ENCODE results near the gene TRMT44.
A peak's percentile ranks its signal among the peaks of the same experiment; 100 is the strongest.
"Not testable (repeated sequence)": the region's sequence is repeated elsewhere in the genome, so short reads cannot be mapped to it uniquely, and the experiment has no call there.

TRMT44 gene

DNA sequence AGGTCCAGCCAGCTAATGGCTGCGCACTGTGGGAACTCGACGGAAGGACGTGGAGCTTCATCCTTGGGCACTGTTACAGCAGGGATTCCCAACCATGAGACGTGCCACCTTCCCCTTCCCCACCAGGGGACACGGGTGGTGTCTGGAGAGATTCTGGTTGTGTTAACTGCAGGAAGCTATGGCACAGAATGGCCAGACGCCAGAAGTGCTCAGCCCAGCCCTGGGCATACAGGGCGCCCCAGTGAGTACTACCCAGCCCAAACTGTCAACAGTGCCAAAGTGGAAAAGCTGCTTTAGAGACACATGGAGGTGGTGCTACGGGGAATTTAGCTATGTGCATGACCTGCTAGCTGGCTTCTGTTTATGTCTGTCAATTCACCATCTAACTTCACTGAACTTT is 32.8 kb upstream of the TRMT44 start:
- no peak for DNase-seq

DNA sequence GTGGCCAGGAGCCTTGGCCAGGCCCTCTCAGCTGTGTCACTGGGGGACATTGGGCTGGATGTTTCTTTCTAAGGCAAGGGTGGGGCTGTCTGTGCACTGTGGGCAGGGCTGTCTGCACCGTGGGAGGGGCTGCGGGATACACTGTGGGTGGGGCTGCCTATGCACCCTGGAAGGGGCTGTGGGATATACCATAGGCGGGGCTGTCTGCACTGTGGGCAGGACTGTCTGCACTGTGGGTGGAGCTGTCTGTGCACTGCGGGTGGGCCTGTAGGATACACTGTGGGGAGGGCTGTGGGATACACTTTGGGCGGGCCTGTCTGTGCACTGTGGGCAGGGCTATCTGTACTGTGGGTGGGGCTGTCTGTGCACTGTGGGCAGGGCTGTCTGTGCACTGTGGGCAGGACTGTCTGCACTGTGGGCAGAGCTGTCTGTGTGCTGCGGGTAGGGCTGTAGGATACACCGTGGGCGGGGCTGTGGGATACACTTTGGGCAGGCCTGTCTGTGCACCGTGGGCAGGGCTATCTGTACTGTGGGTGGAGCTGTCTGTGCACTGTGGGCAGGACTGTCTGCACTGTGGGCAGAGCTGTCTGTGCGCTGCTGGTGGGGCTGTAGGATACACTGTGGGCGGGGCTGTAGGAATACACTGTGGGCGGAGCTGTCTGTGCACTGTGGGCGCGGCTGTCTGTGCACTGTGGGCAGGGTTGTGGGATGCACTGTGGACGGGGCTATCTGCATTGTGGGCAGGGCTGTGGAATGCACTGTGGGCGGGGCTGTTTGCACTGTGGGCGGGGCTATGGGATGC is 31.1 kb upstream of the TRMT44 start:
- DNase-seq = no peak

DNA sequence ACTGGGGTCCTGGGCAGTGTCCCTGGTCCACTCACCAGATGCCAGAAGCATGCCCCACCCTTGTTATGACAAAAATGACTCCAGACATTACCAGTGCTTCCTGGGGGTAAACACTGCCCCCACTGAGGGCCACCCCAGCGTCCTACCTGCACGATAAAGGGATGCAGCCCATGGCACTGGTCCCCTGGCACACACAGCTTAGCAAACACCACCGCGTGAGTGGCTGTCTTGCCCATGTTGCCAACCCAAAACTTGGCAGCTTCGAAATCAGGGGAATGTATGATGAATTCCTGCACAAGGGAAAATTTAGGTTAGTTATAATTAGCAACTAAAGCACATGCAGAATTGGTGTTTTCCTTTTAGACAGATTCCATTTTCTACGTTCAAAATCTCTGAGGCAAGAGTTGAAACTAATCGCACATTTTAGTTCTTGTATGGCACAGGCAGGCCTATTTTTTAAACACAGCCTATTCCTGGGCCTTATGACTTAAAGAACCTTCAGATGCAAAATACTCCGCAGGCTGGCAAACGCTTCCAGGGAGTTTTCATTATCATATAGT is 30.4 kb upstream of the TRMT44 start:
- no peak for DNase-seq

DNA sequence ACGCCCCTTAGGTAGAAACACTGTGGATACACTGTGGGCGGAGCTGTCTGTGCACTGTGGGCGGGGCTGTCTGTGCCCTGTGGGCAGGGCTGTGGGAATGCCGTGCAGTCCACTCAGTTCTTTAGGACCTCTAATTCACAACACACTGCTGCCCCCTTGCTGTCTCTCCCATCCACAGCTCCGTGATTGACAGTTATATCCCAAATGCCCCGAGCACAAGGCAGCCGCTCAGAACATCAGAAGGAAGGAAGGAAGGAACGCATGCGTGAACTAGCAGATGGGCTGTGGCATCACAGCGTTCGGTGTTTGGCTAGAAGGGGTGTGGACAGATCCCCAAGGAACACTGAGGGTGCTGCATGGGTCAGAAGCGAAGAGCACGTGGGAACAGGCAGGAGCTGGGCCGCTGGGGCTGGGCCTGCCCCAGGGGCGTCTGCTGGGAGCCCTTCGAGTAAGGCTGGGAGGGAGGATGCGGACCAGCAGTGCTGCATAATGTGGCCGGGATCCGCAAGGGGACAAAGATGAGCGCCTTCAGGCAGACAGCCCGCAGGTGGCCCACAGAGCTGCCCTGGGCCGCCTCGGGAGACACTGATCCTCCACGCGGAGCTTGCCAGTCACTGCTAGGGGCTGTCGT is 29.8 kb upstream of the TRMT44 start:
- no peak for DNase-seq

DNA sequence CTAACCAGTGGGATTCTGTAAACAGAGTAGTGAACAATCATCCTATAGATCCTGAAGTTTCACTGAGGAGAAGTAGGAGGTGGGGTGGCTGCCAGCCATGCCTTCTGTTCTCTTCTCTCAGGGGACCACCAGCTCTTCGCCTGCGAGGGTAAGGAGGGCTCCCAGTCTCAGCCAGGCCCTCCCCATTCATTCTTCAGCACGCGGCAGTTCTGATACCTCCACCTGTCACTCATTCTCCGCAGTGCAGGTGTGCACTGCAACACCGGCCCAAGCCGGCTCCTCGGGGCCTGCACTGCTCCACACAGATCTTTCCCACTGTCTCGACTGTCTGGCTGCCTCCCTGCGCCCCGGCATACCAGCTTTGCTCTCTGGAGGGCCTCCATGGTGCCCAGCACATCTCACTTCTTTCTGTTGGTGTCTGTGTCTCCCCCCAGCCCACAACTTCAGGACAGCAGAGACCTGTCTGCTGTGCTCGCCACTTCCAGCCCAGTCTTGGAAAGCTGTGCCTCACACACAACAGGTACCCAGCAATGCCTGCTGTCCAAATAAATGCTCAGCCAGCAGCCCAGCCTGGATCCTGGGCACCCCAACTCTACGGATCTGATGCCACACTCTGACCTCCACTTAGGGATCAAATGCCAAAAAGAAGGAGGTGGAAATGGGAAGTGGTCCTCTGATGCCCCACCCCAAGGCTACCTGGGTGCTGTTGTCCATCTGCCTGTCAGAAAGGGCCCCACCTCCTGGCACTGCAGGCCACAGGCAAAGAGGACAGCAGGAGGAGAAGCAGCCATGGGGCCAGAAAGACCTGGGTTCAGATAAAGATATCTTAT is 29.0 kb upstream of the TRMT44 start:
- DNase-seq = no peak

DNA sequence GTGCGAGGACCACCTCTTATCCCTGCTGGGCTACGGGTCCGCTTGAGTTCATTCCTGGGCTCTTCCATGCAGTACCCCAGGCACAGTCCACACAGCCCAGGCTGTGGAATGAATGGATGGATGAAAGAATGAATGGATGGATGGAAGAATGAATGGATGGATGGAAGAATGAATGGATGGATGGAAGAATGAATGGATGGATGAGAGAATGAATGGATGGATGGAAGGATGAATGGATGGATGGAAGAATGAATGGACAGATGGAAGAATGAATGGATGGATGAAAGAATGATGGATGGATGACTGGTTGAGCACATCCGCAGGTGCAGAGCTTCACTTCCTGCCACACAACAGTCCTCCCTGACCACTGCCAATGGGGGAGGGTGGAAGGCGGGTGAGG is 28.3 kb upstream of the TRMT44 start:
- DNase-seq = no peak

DNA sequence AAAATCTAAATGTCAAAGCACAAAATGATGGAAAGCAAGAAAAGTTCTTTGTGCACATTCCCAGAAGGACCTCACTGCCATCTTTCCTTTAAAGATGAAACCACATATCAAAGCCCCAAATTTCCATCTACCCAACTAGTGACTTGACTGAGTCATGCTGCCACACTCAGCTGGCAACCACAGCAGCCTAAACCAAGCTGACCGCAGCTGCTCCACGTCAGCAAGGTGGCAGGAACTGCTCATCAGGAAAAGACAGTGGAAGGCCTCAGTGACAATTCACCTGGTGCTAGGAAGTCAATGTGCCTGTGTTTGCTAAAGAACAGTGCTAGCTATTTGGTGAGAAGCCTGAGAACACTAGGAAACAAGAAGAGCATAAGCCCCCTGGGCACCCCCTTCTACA is 26.2 kb upstream of the TRMT44 start:
- no peak for DNase-seq

DNA sequence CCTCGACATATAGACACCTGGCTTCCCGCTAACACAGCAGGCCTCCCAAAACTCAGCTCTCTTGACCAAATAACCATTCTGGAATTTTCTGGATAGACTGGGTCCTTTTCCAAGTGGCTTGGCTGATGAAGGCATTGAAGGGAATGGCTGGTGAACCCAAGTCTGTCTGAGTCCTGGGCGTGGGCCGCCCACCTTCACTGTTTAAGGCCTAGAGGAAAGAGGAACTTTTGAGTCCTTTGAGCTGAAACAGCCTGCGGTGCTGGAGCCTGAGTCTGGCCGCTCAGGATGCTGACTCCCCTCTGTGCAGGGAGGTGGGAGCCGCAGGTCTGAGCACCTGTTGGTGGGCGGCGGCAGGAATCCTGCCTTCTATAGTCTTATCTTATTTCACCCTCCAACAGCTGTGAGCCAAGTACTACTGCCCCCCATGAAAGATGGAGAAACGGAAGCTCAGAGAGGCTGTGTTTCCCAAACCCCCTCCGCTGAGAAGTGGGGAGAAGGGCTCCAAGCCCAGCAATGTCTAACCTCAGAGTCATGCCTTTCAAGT is 23.4 kb upstream of the TRMT44 start:
- DNase-seq = no peak

DNA sequence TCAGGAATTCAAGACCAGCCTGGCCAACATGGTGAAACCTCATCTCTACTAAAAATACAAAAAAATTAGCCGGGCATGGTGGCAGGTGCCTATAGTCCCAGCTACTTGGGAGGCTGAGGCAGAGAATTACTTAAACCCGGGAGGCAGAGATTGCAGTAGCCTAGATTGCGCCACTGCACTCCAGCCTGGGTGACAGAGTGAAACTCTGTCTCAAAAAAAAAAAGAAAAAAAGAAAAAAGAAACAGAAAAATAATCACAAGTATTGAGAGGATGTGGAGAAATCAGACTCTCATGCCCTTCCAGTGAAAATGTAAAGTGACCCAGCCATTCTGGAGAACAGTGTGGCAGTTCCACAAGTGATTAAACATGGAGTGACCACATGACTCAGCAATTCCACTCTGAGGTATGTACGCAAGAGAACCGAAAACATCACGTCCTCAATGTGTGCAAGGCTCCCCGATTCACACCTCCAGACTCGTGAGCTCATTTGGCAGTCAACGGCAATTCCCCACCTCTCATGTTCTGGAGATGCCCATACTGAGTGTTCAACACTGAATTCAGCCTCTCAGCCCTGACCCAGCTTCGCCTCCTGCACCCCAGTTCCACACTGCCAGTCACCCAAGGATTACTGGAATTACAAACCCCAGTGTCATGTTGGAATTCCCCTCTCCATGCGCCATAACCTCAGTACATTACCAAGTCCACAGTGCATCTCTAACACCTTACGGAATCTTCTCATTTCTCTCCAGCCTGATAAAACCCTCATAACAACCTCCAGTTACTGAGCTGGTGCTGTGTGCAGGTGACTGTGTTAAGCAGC is 21.1 kb upstream of the TRMT44 start:
- no peak for DNase-seq

DNA sequence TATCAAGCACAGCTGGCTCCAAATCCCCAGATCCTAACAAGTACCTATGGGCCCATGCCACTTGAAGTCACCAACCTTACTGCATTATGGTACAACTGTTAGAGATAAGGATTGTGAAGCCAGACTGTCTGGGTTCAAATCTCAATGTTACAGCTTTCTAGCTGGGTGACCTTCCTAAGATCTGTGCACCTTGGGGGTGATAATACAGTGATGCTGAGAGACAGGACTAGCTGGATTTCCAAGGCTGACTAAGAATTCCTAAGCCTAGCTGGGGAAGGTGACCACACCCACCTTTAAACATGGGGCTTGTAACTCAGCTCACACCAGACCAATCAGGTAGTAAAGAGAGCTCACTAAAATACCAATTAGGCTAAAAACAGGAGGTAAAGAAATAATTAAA is 20.4 kb upstream of the TRMT44 start:
- DNase-seq = not testable (repeated sequence)

DNA sequence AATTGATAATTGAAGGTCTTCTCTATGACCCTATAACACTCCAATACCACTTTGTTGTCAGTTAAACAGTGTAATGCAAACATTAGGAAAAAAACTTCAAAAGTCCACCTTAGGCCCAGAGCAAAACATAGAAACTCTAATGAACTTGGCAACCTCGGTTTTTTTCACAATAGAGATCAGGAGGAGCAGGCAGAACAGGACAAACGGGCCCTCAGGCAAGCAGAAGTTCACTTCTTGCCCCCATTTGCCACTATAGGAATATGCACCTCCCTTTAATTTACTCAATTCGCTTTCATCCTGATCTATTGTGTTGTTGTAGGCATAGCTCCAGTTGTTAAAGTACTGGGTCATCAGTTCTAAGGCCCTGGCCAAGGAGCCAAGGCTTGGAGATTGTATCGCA is 18.2 kb upstream of the TRMT44 start:
- no peak for DNase-seq

DNA sequence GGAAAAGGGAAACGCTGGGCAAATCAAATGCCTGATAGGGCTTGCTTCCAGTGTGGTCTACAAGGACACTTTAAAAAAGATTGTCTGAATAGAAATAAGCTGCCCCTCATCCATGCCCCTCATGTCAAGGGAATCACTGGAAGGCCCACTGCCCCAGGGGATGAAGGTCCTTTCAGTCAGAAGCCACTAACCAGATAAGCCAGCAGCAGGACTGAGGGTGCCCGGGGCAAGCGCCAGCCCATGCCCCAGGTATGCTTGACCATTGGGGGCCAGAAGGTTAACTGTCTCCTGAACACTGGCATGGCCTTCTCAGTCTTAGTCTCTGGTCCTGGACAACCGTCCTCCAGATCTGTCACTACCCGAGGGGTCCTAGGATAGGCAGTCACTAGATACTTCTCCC is 17.8 kb upstream of the TRMT44 start:
- no peak for DNase-seq

DNA sequence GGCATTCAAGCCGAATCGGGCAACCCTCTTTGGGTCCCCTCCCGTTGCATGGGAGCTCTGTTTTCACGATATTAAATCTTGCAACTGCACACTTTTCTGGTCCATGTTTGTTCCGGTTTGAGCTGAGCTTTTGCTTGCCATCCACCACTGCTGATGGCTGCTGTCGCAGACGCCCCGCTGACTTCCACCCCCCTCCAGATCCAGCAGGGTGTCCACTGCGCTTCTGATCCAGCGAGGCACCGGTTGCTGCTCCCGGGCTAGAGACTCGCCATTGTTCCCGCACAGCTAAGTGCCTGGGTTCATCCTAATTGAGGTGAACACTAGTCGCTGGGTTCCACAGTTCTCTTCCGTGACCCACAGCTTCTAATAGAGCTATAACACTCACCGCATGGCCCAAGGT is 13.3 kb upstream of the TRMT44 start:
- DNase-seq = no peak

DNA sequence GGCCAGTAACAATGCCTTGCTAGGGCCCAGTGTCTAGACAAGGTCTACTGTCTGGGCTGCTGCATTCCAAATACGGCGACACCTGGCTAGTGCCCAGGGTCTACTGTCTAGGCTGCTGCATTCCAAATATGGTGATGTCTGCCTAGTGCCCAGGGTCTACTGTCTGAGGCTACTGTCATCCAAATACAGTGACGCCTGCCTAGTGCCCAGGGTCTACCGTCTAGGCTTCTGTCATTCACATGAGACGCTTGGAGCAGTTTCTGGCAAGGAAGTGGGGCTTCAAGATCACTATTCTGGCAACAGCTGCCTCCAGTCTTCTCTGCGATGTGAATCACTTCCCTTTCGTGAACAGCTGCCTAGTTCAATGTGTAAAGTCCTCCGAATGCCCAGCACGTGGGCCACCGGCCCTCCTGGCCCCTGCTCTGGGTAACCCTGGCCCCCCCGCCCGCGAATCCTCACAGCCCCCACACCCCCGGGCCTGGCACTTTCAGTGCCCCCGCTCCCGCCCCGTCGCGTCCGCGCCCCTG is 12.8 kb upstream of the TRMT44 start:
- DNase-seq = peak; percentile 16 to 36

DNA sequence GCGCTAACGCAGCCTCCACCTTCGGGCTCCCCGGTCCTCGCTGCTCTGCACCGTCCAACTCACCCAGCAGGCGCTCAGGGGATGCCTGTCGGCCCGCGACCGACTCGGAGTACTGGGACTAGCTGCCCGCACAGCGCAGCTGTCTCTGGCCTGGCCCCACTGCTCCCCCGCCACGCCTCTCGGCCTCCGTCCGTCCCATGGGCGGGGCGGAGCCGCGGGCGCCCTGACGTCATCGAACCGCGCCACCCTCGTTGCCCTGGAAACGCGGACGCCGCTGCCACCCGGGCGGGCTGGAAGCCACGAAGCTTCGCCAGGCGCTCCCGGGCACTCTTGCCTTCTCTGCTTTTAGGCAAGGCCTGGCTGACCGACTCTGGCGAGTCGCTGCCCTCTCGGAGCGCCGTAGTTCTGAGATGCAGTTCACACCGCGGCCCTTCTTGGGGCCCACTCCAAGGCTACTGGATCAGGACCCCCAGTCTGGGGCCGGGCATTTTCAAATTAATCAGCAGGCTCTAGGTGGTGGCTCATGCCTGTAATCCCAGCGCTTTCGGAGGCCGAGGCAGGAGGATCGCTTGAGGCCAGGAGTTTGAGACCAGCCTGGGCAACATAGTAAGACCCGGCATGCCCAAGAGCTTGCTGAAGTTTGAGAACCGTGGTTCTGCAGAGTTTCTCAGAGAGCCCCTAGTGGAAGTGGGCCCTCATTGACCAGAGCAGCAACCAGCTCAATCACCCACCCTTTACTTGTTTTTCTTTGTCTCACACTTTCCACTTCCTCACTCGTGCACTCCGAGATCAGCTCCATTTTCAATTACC is 12.1 kb upstream of the TRMT44 start:
- peak; percentile 64 to 66 for DNase-seq

DNA sequence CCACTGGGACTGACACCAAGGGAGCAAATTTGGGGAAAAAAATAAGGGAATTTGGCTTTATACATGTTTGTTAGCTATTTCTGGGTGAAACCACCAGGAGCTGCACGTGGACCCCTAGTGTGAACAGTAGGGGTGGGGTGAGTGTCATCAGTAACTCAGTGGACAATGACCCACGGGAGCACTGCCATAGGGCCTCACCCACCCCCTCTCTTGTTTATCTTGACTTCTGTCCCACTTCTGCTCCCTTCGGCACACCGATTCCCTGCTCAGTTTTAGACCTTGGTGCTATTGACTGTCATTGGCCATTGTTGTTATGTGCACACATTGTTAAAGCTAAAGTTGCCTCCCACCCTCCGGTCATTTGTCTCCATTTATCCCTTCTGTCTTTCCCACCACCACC is 9.0 kb upstream of the TRMT44 start:
- DNase-seq = no peak

DNA sequence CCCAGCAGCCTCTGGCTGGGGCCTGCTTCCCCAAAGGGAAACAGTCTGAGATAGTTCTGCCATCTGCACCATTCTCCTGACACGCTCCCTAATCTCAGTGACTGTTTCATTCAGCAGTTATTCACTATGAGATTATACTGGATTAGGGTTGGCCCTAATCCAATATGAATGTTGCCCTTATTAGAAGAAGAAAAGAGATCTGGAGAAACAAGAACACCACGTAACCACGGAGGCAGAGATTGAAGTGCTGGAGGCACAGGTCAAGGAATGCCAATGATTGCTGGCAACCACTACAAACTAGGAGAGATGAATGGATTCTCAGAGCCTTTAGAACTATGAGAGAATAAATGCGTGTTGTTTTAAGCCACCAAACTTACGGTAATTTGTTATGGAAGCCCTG is 7.4 kb upstream of the TRMT44 start:
- DNase-seq = no peak

DNA sequence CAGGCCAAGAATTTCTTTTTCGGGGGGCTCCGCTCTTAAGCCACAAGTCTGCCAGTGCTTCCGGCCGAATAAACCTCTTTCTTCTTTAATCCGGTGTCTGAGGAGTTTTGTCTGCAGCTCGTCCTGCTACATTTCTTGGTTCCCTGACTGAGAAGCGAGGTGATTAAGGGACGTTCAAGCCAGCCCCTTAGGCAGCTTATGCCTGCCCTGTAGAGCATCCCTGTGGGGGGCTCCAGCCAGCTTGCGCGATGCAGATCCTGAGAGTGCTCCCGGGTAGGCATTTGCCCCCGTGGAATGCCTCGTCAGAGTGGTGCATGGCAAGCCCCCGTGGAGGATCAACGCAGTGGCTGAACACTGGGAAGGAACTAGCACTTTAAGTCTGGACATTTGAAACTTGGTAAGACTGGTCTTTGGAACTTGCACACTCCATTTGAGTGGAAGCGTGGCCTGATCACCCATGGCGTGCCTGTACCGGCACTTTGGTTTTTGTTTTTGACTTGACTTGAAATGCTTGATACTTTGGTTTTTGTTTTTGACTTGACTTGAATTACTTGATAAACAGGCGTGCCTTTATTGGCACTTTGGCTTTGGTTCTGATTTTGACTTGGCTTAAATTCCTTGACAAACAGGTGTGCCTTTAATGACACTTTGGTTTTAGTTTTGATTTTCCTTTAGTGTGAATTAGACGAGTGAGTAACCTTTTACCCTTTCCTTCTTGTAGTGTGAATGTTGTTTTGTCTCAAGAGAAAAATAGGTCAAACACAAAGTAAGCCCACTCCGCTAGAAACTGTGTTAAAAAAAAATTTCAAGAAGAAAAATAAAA is 6.1 kb upstream of the TRMT44 start:
- DNase-seq = no peak

DNA sequence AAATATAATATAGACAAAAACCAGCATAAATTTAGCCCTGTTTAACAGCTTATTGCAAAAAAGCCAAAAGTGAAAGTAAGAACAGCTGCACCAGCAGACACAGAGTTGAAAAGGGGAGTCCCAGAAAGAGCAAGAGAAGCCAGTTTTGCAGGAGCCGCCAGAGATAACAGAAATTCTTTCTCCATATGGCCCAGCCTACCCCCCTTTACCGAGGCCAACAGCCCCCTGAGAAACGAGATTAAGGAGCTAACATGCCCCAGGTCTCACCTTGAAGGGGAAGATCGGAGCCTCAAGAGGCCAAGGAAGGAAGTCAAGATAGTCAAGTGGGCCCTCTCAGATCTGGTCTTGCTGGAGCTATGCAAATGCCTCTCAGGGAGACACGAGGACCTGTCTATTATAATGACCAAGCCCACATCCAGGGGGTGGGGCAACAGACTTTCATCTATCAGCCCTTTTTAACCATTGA is 4.9 kb upstream of the TRMT44 start:
- DNase-seq = no peak

DNA sequence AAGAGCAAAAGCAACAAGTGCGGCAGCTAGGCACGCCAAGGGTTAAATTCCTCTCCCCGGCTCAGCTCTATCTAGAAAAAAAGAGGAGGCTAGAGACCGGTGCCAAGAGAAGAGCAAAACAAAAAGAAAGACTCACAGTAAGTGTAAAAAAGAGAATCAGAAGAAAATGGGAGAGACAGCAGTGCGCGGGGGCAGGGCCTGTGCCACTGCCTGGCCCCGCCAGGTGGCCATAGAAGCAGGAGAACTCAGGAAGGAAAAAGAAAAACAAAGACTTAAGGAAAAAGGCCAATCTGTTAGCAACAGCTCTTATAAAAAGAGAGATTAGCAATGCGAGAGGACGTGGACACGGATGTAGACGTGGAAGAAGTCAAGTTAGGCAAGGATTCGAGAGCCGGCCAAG is 3.3 kb upstream of the TRMT44 start:
- no peak for DNase-seq
